Stimulated activated CD8-positive, alpha-beta memory T cell treated with anti-CD3 and anti-CD28 coated beads, Interleukin-12 subunit alpha, Interleukin-12 subunit beta, amount 100 ng/mL, for 24 hours (primary cell): ENCODE results near the gene PCYT1A.

ENCODE experiments used
- DNase-seq: peaks from one replicate; pipeline ENCODE4 v3.0.0-alpha.2; 2020; ENCODE audit errors: extremely low read depth

The PCYT1A gene

GRCh38 chr3:196236223-196236622, 51.3 kb downstream of the PCYT1A start:
- no peak for DNase-seq

DNA sequence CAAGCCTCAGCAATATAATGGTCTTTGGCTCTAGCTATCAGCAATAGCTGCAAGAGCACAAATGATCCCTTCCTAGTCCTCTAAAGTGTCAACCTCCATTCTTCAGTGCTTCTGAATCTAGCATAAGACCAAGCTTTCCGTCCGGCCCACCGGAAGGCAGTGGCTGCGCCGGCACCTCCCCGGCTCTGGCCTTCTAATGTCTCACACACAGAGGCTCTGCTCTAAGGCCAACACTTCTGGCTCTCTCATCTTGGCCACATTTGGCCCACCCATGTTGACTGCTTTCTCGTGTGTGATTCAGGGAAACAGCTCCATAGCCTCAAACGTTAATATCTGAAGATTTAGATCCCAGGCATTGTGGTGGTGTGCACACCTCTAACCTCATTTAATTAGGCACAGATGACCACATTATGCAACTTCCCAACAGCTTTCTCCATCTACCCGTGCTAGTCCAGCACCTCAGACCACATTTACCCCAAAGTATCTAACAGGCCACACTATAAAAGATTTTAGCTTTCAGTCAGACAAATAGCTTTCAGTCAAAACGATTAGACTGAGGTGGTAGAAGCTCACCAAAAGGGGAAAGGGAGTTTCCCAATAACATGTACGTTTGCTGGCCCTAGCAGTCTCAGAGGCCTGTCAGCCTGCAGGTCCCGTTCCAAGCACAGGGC, 51.9 kb downstream of the PCYT1A start:
- no peak for DNase-seq

DNA sequence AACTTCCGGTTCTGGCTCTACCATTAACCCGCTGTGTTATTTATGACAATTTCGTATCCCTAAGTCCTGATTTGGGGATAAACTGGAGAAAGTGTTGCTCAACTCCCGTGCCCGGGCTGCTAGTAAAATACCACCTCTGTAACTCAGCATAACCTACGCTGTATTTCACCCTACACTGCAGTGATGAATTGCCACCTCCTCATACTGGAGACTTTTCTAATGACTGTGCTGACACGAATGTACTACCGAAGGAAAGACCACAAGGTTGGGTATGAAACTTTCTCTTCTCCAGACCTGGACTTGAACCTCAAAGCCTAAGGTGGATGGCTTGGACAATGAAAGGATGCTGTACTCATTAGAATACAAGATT, 54.7 kb downstream of the PCYT1A start:
- DNase-seq: no peak

- DNase-seq: no peak
These were observed 55.2 kb downstream of the PCYT1A start for GRCh38 chr3:196232154-196232881.

DNA sequence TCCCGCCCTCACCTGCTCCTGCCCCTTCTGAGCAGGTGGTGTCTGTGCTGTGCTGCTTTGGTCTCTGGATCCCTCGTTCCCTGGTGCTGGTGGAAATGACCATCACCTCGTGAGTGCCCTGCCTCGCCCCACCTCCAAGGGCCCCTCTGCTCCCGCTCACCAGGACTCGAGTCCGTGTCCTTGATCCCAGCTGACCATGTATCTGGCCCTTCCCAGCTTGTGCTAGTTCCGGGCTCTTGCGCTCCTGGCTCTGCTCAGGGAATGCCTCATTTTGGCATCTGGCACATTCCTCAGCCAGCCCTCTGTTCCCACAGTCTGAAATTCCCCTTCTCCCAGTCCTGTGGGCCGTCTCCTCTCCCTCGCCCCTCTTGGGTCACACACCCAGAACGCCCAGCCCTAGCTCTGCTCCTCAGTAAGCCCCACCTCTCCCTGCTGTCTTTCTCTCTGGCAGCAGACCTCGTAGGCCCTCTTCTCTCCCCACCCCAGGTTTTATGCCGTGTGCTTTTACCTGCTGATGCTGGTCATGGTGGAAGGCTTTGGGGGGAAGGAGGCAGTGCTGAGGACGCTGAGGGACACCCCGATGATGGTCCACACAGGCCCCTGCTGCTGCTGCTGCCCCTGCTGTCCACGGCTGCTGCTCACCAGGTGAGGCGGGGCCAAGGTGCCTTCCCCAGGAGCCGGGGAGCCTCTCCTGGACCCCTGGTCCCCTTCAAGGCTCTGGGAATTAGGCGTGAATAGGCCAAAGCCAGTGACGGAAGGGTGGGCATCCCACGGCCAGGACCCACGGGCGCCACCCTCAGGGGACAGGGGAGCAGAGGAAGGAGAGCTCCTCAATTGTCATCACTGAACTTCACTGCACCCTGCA, 59.7 kb downstream of the PCYT1A start:
- DNase-seq: no peak

DNA sequence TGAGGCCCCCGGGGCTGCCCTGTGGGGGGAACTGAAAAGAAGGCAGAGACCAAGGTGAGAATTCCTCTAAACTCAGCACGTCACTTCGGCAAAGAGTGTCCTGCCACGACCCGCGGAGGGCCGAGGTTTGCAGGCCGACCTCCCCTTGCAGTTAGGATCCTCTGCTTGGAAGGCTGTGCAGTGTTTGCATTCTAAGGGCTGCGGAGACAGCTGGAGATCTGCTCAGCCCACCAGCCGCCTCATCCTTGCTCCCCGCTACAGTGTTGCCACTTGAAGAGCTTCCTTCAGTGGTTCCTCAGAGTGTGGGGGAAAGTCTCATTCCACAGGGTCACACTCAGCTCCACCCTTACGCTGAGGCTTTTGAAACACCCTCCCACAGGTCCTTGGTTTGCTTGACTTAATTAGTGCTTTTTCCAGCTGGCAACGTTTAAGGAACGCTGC, 60.4 kb downstream of the PCYT1A start:
- DNase-seq: no peak

DNA sequence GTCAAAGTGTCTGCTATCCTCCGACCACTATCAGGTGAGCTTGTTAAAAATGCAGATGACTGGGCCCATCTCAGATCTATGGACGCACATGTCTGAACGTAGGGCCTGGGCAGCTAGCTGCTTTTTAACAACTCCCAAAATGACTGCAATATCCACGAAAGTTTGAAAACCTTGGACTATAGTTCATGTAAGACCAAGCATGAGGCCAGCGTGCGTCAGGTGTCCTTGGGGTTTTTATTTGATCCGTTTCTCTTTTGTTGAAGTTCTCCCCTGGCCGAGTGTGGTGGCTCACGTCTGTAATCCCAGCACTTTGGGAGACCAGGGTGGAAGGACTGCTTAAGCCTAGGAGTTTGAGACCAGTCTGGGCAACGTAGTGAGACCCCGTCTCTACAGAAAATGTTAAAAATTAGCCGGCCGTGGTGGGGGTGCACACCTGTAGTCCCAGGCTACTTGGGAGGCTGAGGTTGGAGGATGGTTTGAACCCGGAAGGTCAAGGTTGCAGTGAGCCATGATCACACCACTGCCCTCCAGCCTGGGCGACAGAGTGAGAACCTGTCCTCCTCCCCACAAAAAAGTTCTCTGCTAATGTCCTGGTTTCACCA, 61.7 kb downstream of the PCYT1A start:
- DNase-seq: no peak

DNA sequence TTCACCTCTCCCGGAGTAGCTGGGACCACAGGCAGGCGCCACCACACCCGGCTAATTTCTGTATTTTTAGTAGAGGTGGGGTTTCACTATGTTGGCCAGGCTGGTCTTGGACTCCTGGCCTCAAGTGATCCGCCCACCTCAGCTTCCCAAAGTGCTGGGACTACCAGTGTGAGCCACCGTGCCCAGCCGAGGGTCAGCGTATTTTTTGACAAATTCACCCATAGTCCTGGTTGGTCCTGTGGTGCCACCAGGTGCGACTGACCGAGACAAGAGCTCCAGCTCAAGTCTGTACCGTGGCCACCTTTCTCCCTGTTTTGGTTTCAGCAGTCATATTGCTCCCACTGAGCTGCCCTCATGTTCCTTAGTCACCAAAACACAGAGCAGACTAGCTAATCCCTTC, 62.4 kb downstream of the PCYT1A start:
- no peak for DNase-seq

DNA sequence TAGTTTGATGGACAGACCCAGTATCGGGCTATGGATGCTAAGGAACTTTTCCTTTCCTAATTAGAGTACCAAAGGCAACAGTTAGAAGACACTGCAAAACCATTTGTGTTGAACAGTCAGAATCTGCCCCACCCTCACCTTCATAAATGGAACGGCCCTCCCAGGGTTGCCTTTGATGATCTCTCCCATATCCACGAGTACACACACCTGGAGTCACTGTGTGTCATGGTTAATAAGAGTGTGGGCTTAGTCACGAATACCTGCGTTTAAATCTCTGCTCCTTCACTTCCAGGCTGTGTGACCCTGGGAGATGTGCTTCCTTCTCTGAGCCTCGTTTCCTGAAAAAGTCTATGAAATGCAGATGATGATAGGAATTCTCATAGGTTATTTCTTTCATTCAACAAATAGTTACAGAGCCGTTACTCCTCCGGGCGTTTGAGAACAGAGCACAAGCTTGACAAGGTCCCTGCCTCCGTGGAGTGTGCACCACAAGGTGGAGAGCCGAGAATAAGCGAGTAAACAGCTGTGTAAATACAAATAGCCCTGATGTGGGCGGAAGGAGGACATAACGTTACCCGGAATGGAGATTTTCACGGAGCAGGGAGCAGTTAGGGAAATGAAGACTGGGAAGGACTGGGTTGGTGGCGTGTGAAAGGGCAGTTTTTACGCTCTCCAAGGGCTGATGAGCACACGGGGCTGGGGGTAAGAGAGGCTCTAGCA, 64.5 kb downstream of the PCYT1A start:
- DNase-seq: no peak

- DNase-seq: no peak
These were observed 66.5 kb downstream of the PCYT1A start for GRCh38 chr3:196220991-196221390.

DNA sequence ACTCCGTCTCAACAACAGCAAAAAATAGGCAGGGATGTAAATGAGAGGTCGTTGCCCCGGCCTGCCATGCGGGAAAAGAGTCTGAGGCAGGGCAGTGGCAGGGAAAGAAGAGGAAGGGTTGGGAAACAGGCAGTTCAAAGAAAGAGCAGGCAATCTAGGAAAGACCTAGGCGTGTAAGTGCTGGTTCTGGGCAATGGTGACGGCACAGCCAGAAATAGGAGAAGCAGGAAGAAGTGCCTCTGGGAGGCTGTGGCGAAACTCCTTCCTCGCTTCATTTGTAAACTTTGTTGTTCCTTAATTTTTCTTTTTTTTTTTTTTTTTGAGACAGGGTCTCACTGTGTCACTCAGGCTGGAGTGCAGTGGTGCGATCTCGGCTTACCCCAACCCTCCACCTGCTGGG, 66.9 kb downstream of the PCYT1A start:
- no peak for DNase-seq

- DNase-seq: no peak
These were observed 67.6 kb downstream of the PCYT1A start for GRCh38 chr3:196219970-196220311.

DNA sequence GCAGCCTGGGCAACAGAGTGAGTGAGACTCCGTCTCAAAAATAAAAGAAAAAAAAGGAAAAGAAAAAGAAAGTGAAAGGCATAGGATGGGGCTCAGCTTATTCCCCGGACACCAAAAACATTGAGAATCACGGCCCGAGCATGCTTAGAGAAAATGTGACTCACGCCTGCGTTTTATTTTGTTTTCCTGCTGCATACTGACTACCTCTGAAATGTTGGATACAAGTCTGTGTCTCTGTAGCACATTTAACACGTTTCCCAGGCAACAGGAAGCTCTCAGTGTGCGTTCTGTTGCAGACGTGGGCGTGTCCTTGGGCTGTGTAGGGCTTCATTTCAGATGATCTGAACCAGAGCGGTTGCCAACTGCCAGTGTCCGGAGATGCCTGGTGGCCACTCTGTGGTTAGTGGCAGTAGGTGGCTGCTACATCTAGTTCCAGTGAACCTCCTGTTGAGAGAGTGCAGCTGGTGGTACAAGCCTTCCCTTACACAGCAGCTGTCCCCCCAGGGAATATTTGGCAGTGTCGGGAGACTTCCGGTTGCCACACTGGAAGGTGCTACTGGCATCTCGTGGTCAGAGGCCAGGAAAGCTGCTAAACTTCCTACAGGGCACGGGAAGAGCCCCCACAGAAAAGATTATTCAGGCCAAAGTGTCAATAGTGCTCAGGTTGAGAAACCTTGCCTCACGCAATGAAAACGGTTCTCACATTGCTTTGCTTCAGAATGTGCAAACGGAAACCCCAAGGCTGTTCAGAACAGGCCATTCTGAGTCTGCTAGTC, 68.1 kb downstream of the PCYT1A start:
- no peak for DNase-seq

DNA sequence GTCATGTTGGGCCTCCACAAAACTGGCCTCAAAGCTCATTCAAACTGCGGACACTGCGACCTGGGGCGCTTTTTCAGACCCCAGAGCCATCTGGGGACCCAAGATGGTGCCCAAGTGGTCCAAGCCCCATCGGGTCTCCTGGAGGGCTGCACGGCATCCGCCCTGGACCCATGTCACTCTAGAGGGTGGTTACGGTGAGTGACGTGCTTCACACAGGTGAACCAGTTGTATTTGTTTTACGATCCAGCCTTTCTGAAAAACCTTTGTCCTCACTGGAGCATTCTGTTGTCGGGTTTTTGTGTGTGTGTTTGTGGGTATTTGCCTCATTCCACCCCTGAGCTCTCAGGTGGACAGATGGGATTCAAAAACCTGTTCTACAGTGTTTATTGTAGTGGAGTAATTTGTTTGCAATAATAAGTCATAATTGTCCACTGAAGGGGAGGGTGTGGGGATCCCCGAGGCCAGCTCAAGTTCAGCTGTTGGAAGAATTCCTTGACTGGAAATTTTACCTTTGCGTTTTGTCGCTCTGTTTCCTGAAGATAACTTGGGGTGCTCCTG, 69.3 kb downstream of the PCYT1A start:
- no peak for DNase-seq

- DNase-seq: no peak
These were observed 70.0 kb downstream of the PCYT1A start for GRCh38 chr3:196217307-196218154.

- DNase-seq: no peak
These were observed 70.8 kb downstream of the PCYT1A start for GRCh38 chr3:196216681-196217211.

DNA sequence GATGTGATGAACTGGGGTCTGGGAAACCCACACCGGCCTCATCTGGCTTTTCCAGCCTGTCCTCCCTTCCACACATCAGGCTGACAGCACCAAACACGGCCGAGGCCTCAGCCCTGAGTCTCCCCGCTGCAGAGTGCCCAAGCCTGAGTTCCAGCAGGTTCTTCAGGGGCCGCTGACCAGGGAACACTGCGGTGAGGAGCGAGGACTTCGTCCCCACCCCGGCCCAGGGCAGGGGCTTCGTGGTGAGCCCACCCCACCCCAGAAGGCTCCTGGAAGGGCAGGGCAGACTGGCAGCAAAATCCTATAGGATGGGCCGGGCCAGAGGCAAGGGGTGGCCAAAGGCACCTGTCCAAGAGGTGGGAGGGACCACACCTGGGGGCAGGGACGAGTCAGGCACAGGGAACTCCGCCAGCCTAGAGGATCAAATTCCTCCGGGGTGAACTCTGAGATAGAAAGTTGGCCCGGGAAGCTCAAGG, 71.4 kb downstream of the PCYT1A start, which contains the start of gene SLC51A:
SLC51A (plus strand) TSS at position 446 of the 476 bp plus-strand sequence. CDS start 179 bp downstream, outside the sequence.
- no peak for DNase-seq

DNA sequence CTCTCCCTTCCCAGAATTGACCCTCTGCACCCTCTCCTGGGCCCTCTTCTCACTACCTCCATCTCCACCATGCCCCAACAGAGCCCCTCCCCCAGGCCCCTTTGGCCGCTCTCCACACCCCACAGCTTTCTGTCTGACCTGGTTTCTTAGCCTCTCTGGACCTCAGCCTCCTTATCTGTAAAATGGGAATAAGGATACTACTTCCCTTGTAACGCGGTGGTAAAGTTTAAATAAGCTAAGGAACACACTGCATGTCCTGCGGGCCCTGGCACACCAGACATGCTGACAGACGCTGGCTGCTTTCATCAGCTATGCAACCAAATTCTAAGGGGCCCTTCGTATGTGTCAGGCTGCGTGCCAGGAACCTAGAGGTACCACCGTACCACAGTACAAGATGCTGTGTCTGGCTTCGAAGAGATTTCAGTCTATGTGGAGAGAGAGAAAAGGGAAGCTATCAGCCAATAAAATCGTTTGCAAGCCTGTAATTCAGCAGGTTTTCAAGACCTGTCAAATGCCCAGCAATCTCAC, 72.0 kb downstream of the PCYT1A start:
- no peak for DNase-seq
